Measurements from ENCODE around the gene SCFD2.
"Not testable (repeated sequence)": the region's sequence is repeated elsewhere in the genome, so short reads cannot be mapped to it uniquely, and the experiment has no call there.

Gene SCFD2

GRCh38 chr4:53307819-53308780 lies 57.8 kb downstream of the SCFD2 start:
- ChIA-PET POLR2A (ENCODE audit: low non-redundant PET) (no interaction called here), CTCF (no interaction called here)

DNA sequence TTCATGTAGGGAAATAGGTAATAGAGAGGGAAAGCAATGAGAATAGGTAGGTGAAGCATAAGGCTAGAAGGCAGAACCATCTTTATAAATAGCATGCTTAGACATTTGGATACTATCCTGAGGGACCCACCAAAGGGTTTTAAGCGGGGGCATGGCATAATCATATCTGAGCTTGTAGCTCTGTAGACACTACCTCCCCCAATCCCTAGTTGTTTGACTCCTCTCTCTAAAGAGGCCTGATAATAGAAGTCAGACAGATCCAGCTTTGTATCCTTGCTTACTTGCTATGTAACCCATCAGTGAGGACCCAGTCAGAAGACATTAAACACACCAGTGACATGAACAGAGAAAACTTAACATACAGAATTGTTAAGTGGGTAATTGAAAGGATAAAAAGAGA lies 58.7 kb downstream of the SCFD2 start:
- ChIA-PET POLR2A (ENCODE audit: low non-redundant PET) (no interaction called here), CTCF (no interaction called here)
- no peak overlapping the region for H3K27ac ChIP-seq
- TF ChIP-seq, protein P1, sequence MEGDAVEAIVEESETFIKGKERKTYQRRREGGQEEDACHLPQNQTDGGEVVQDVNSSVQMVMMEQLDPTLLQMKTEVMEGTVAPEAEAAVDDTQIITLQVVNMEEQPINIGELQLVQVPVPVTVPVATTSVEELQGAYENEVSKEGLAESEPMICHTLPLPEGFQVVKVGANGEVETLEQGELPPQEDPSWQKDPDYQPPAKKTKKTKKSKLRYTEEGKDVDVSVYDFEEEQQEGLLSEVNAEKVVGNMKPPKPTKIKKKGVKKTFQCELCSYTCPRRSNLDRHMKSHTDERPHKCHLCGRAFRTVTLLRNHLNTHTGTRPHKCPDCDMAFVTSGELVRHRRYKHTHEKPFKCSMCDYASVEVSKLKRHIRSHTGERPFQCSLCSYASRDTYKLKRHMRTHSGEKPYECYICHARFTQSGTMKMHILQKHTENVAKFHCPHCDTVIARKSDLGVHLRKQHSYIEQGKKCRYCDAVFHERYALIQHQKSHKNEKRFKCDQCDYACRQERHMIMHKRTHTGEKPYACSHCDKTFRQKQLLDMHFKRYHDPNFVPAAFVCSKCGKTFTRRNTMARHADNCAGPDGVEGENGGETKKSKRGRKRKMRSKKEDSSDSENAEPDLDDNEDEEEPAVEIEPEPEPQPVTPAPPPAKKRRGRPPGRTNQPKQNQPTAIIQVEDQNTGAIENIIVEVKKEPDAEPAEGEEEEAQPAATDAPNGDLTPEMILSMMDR (conservative IDR thresholded peaks at IDR 0.05; ENCODE audit: low read depth) = no peak
- no peak for DNase-seq (ENCODE audit: low spot score)

More at GRCh38 chr4:53307819-53308780, 57.8 kb downstream of the SCFD2 start:
- no peak for DNase-seq (ENCODE audit: low spot score)
- no peak overlapping the region for H3K27ac ChIP-seq
- TF ChIP-seq, protein P1 (conservative IDR thresholded peaks at IDR 0.05; ENCODE audit: low read depth) = no peak

DNA sequence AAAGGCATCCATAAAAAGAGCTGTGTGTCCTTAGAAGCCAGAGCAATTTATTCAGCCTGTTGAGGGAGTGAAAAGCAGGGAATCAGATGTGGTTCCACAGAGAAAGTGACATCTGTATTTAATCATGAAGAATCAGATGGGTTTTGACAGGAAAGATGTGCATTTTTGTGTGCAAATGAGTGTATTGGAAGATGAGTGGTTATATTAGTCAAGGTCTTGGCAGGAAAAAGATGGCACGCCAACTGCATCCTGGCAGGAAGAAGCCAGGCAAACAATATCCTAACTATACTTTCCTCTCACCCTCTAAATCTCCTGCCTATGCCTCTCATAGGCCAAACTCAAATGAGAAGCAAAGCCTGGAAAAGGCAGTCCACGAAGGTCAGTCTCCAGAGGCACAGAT lies 59.1 kb downstream of the SCFD2 start:
- TF ChIP-seq, protein P1 (conservative IDR thresholded peaks at IDR 0.05; ENCODE audit: low read depth) = no peak
- ChIA-PET CTCF (no interaction called here), POLR2A (ENCODE audit: low non-redundant PET) (no interaction called here)
- DNase-seq (ENCODE audit: low spot score) = no peak
- H3K27ac ChIP-seq = no peak overlapping the region

DNA sequence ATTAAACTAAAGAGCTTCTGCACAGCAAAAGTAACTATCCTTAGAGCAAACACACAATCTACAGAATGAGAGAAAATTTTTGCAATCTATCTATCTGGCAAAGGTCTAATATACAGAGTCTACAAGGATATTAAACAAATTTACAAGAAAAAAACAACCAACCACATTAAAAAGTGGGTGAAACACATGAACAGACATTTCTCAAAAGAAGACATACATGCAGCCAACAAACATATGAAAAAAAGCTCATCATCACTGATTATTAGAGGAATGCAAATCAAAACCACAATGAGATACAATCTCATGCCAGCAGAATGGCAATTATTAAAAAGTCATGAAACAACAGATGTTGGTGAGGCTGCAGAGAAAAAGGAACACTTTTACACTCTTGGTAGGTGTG lies 73.7 kb downstream of the SCFD2 start:
- H3K27ac ChIP-seq; CTCF ChIA-PET; POLR2A ChIA-PET (ENCODE audit: low non-redundant PET); DNase-seq (ENCODE audit: low spot score): not testable (repeated sequence)

DNA sequence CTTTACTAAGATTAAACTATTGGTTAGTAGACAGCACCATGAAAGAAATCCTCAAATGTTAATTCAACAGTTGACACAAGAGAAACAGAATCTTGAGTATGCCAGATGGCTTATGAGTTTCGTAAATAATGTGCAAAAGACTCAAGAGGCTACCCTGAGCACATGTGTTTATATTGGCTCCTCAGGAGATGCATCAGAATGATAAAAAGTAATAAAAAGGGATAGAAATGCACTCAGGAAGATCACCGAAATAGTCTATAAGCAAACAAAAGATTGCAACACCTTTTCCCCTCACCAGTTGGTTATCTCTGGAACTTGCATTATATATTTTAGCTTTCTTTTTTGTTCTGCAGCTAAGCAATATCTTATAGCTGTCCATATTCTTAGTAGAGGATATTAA lies 84.4 kb downstream of the SCFD2 start:
- CTCF ChIA-PET = no interaction called here
- H3K27ac ChIP-seq = no peak overlapping the region
- TF ChIP-seq, protein P1 (conservative IDR thresholded peaks at IDR 0.05; ENCODE audit: low read depth) = no peak
- POLR2A ChIA-PET (ENCODE audit: low non-redundant PET) = no interaction called here
- DNase-seq (ENCODE audit: low spot score) = no peak

- TF ChIP-seq, protein P1 (conservative IDR thresholded peaks at IDR 0.05; ENCODE audit: low read depth) = no peak
- ChIA-PET CTCF (no interaction called here), POLR2A (ENCODE audit: low non-redundant PET) (no interaction called here)
- DNase-seq (ENCODE audit: low spot score) = no peak
- no peak overlapping the region for H3K27ac ChIP-seq
These were observed 85.0 kb downstream of the SCFD2 start for GRCh38 chr4:53280846-53281245.

DNA sequence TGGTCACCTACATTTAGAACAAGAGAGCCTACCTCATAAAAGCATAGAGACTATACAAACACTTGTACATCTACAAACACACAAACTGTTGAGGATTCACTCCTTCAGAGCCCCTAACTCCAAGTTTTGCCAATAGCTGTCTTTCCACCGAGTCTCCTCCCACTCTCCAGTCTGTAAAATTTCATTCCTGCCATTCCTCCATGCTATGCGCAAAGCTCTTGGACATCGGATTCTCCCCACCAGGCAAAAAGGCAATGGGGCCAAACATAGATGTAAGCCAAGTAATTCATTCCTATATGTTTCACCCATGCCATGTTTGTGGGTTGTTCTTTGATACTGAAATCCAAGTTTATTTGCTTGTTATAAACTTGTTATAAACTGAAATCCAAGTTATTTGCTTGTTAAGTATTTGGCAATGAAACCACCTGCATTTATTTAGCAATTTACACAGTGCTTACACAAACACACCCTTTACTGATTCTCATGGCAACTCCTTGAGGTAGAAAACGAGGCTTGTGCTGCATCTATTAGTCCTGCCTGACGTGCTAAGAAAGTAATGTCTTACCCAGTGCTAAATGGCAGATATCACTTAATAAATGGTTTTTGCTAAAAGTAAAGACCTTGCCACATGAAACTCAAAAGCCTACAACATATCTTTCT lies 91.1 kb downstream of the SCFD2 start:
- TF ChIP-seq, protein P1 (conservative IDR thresholded peaks at IDR 0.05; ENCODE audit: low read depth) = no peak
- ChIA-PET POLR2A (ENCODE audit: low non-redundant PET) (no interaction called here), CTCF (no interaction called here)
- no peak overlapping the region for H3K27ac ChIP-seq
- no peak for DNase-seq (ENCODE audit: low spot score)

Data from RWPE1 (cell line).